ENCODE data around the gene SCAMP1. TPM values are rescaled to one million over a fixed set of nuclear protein-coding genes. Genes with fewer than 3 reads are reported as not detected.

Gene SCAMP1
- total RNA-seq, 1 experiment from 2014 or later: 36.0 TPM

GRCh38 chr5:78513441-78513840 lies 153.0 kb downstream of the SCAMP1 start:
- no peak overlapping the region for H3K14ac ChIP-seq (ENCODE audit: insufficient read depth, low read length)
- no peak overlapping the region for H2AK5ac ChIP-seq (ENCODE audit: insufficient read length, low read length)
- no peak for TF ChIP-seq CTCF (conservative IDR thresholded peaks at IDR 0.05)
- no peak overlapping the region for H3K27ac Mint-ChIP-seq
- H3K9me3 ChIP-seq (ENCODE audit: control insufficient read depth, low read depth, low read length): no peaks in the 10 kb centered on the region
- H4K8ac ChIP-seq (replicated peaks; ENCODE audit: insufficient read length, low read depth, low read length): no peak overlapping the region
- H3K56ac ChIP-seq (ENCODE audit: insufficient read length, low read depth, low read length): no peak overlapping the region
- DNase-seq: no peak
- H3K4me2 ChIP-seq (ENCODE audit: insufficient read depth, insufficient read length, low read length): no peak overlapping the region
- H2BK20ac ChIP-seq (ENCODE audit: low read depth, low read length, poor library complexity, severe bottlenecking): no peak overlapping the region
- H3K9me3 Mint-ChIP-seq: no peaks in the 10 kb centered on the region
- peaks cover 5 to 21% (median 12%) of the 10 kb centered on the region in 3 experiments; a peak in 5 of 7 replicates for H3K36me3 Mint-ChIP-seq (ENCODE audit: insufficient read depth in 1 of 3, low read depth in 3 of 3)
- no peak overlapping the region for H3K27ac ChIP-seq (ENCODE audit: insufficient read length, low read depth, low read length)
- H3K4me3 Mint-ChIP-seq: no peak overlapping the region
- H3K23me2 ChIP-seq (ENCODE audit: insufficient read length, low read depth, low read length, poor library complexity, severe bottlenecking): no peaks in the 10 kb centered on the region
- H2AFZ ChIP-seq (ENCODE audit: low read length): no peak overlapping the region
- H4K20me1 ChIP-seq (ENCODE audit: control insufficient read depth, insufficient read depth, insufficient read length): no peaks in the 10 kb centered on the region
- H3K23ac ChIP-seq (ENCODE audit: insufficient read length, low read depth, low read length): no peak overlapping the region
- H3K27me3 ChIP-seq (ENCODE audit: insufficient read depth, low read length): no peaks in the 10 kb centered on the region
- no peak overlapping the region for H2BK5ac ChIP-seq (ENCODE audit: insufficient read length, low read length)
- no peaks in the 10 kb centered on the region for H3K79me1 ChIP-seq (ENCODE audit: insufficient read depth, low read depth, low read length, poor library complexity, severe bottlenecking)
- no peak overlapping the region for H3K9ac ChIP-seq (ENCODE audit: extremely low read depth, insufficient read length, low read length)
- H3K4ac ChIP-seq (ENCODE audit: low read depth, low read length): no peak overlapping the region
- H3K4me1 Mint-ChIP-seq: peaks cover 41 to 44% of the 10 kb centered on the region in 2 experiments
- no CpG with 5 or more reads among the region's 6 CpGs for WGBS (ENCODE audit: extremely low coverage, insufficient read length, low lambda C conversion rate)
- H4K91ac ChIP-seq (ENCODE audit: insufficient read length, low read depth, low read length): no peak overlapping the region
- H2BK120ac ChIP-seq (ENCODE audit: low read depth, low read length, poor library complexity, severe bottlenecking): no peak overlapping the region
- no peak overlapping the region for H4K5ac ChIP-seq (ENCODE audit: insufficient read length, low read depth, low read length)
- no peak overlapping the region for H3T11ph ChIP-seq (ENCODE audit: low read length)
- no peak overlapping the region for H3K18ac ChIP-seq (ENCODE audit: insufficient read length, low read depth, low read length)
- H2BK12ac ChIP-seq (ENCODE audit: insufficient read length, low read depth, low read length): no peak overlapping the region
- no peaks in the 10 kb centered on the region; the same call in 1 of the 2 replicates for H3K79me2 ChIP-seq (ENCODE audit: insufficient read depth, low read length)
- H2BK15ac ChIP-seq (ENCODE audit: low read depth, low read length): no peak overlapping the region
- peaks cover 2% of the 10 kb centered on the region; the same call in 1 of the 2 replicates for H3K27me3 Mint-ChIP-seq (ENCODE audit: low read depth)
- 0 out of 2 replicates have a peak, but pooled peaks cover 2% of the 10 kb centered on the region for H3K4me1 ChIP-seq (ENCODE audit: insufficient read depth, low read length)
